C4-2B (cell line): ENCODE measurements around the gene EZR.

Source experiments
- CTCF ChIP-seq: fragments of 450-650 bp; conservative IDR thresholded peaks from 2 replicates; pipeline ENCODE4 v1.5.1; 2017; ENCODE audit warnings: mild to moderate bottlenecking
- ZFX ChIP-seq: fragments of 450-650 bp; IDR thresholded peaks from 2 replicates; pipeline ENCODE4 v1.6.1; 2017

DNA sequence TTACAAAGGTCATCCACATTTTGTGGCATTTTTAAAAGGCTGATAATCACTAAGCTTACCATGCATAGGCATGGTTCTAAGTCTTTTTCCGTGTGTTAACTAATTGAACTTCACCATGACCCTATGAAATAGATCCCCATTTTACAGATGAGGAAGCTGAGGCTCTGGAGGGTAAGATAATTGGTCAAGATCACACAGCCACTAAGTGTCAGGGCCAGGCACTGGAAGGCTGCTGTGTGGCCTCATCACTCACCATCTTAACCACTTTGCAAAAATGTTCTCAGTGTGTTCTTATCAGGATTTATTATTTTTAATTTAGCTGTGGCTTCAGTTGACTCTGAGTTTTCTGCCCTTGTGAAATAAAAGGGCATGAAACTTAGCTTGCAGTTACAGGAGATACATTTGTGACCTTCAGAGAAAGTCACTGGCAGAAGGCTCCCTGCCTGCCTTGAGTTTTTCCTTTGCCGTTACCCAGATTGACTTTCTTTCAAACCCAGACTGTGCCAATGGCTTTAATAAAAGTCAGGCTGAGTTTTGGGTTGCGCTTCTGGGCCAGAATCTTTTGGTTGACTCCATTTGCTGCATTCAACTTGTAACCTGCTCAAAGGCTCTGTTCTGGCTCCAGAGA lies 82.0 kb downstream of the EZR start:
- TF ChIP-seq CTCF, result no peak
- TF ChIP-seq ZFX, result no peak
